Inferior parietal cortex (tissue), 1 donor: ENCODE results near the gene CNOT11.
"Not testable (repeated sequence)": the region's sequence is repeated elsewhere in the genome, so short reads cannot be mapped to it uniquely, and the experiment has no call there.

Experiments
- DNase-seq: peaks from one replicate; pipeline ENCODE4 v3.0.0-alpha.2; 2016; ENCODE audit errors: extremely low spot score

The CNOT11 gene

DNA sequence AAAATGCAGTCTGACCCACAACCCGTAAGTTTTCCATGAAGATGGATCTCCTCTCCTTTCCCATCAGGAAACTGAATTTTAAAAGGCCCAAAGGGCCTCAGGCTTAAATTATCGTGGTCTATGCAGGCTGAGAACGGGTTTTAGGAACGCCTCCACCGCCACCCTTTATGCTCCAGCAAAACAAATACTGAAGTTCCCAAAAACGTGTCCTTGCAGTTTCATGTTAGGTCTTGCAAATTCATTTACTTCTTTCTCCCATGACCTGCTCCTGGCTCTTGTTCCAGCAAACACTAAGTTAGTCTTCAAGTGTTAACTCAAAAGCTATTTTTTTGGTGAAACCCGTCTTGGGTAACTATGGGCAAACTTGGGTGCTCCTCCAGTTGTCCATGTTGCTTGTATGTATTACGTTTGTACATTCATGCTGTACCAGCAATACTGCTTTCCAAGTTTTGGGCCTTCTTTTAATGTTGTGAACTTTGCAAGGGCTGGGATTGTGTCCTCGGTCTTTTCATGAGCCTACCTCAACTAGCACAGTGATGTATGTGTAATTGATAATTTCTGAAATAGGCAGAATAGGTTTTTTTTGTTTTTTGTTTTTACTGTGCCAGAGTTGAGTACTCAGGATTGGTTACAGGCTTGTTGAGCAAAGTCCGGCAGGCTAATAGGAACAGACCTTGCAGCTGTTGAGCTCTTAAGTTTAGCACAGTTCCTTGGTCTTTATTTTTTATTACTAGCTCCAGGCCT is 57.6 kb downstream of the CNOT11 start:
- no peak for DNase-seq

DNA sequence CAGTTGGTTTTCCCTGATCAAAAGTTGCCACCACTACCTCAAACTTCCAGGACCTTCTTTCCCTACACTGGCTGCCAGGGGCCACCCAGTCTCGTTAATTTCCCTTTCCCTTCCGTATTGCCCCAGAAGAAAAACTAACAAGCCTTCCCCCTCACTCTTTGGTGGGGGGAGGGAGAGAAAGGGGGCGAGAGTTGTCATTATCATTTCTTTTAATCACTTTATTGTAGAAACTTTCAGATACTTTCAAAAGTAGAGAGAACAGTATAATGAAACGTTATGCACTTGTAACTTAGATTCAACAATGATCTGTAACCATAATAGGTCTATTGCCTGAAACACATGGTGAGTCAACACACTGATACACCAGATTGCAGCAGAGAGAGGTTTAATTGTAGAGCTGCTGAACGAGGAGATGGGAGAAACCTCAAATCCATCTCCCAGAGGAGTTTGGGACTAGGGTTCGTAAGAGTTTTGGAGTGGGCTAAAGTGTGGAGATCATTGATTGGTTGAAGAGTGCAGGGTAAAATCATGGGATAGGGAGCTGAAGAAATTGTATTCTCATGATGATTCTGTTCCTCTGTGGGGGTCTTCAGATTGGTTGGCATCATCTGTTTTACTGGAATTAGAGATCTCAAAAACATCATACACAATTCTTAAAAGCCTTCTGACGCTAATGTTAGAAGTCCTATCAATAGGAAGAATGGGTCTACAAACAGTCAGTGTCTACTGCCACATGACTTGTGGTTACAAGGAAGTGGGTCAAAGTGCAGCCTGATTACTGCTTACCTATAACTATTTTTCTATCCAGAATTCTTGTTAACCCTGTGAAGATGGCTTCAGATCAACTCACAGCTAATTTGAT is 58.4 kb downstream of the CNOT11 start:
- no peak for DNase-seq

DNA sequence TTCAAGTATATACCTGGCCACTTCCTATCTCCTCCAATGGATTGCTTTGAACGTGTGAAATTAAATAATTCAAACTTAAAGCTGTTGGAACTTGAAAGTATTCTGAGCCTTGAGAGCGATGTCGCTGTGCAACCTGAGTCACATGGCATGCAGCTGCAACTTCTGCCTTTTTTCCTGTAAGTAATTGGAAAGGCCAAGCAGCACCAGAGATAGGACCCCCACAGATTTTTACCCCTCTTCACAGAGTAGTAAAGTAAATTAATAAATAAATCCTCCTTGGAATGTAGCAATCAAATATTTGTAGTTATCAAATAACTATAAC is 59.0 kb downstream of the CNOT11 start:
- no peak for DNase-seq

DNA sequence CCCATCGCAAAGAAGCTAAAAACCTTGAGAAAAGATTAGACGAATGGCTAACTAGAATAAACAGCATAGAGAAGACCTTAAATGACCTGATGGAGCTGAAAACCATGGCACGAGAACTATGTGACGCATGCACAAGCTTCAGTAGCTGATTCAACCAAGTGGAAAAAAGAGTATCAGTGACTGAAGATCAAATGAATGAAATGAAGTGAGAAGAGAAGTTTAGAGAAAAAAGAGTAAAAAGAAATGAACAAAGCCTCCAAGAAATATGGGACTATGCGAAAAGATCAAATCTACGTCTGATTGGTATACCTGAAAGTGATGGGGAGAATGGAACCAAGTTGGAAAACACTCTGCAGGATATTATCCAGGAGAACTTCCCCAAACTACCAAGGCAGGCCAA is 63.9 kb downstream of the CNOT11 start:
- not testable (repeated sequence) for DNase-seq
